ENCODE measurements around the gene ADAM22.
"Not testable (repeated sequence)": the region's sequence is repeated elsewhere in the genome, so short reads cannot be mapped to it uniquely, and the experiment has no call there.

ADAM22 gene

GRCh38 chr7:87933953-87934698, at the start of gene ADAM22:
Gene ADAM22, plus strand, starts transcription at chr7:87934251. Its CDS starts 215 bp downstream, at chr7:87934466.
- DNase-seq: peak; percentile 91 to 99 (median 94)
- intact Hi-C loops (cut with DNase I): loop anchor here (5.0 kb wide), 2 partner anchors 57 to 178 kb away; partner anchors contain the start of genes DBF4 and SLC25A40

DNA sequence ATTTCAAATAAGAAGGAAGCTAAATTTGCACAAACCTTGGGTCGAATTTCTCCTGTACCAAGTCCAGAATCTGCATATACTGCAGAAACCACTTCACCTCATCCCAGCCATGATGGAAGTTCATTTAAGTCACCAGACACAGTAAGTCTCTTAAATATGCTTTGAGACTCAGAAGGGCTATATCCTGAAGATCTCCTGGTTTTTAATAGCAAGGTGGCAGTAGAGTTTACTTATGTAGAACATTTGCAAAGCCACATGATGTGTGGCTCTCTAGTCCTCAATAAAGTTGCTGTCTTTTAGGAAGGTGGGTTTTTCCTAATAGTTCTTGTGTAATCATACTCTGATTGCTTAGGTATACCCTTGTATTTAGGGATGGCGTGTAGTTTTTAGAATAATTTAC, 49.0 kb upstream of the ADAM22 start:
- no peak for DNase-seq
- intact Hi-C loops (cut with DNase I): loop anchor here (10.0 kb wide), 1 partner anchor 570 kb away; no protein-coding TSS in a partner anchor

DNA sequence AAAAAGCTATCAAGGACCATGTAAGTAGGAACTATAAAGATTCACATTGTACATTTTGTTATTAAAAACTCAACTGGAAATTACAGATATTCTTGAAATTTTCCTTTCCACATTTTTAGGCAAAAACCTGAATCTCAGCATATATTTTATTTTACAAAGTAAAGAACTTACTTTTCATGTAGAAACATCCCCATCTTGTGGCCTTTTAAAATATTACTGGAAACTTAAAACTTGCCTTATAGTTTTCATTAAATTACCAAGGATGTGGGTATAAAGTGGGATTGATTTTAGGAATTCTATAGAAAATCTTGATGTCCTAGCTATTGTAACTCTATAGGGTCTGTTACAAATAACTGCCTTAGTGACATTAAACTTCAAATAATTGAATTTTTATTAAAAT, 47.2 kb upstream of the ADAM22 start:
- no peak for DNase-seq
- intact Hi-C loops (cut with DNase I): loop anchor here (2.0 to 10.0 kb wide), 2 partner anchors 380 to 572 kb away; no protein-coding TSS in a partner anchor

- no peak for DNase-seq
- intact Hi-C loops (cut with DNase I): no loop called here
Measured at GRCh38 chr7:87895363-87895762, 38.7 kb upstream of the ADAM22 start.

GRCh38 chr7:87899255-87899654, 34.8 kb upstream of the ADAM22 start:
- intact Hi-C loops (cut with DNase I): no loop called here
- no peak for DNase-seq

- intact Hi-C loops (cut with DNase I); DNase-seq: not testable (repeated sequence)
Measured at GRCh38 chr7:87907136-87907906, 26.7 kb upstream of the ADAM22 start.

DNA sequence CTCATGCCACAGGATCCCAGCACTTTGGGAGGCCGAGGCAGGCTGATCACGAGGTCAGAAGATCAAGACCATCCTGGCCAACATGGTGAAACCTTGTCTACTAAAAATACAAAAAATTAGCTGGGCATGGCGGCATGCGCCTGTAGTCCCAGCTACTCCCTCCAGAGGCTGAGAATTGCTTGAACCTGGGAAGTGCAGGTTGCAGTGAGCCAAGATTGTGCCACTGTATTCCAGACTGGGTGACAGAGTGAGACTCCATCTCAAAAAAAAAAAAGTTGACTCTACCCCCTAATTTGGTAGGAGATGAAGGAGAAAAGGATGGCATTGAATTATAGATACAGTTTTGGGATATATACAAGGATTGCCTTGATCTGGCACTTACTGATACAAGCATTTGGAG, 25.2 kb upstream of the ADAM22 start:
- intact Hi-C loops (cut with DNase I); DNase-seq: not testable (repeated sequence)

DNA sequence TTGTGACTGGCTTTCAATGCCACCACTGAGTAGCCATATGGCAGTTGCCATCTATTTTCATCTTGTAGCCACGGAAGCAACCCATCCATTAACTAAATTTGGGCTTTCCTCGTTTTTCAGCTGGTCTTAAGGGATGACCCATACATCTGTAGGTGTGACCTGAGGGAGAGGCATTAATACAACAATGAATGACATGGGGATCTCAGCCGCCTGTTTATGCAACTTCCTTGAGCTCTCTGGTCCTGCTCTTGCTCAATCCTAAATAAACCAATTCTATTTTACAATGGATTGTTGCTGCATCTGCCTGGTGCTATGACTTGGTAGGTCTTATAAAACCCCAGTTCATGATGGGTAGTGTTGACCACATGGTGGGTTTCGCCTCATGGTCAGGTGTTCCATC, 21.9 kb upstream of the ADAM22 start:
- DNase-seq: no peak
- intact Hi-C loops (cut with DNase I): no loop called here

DNA sequence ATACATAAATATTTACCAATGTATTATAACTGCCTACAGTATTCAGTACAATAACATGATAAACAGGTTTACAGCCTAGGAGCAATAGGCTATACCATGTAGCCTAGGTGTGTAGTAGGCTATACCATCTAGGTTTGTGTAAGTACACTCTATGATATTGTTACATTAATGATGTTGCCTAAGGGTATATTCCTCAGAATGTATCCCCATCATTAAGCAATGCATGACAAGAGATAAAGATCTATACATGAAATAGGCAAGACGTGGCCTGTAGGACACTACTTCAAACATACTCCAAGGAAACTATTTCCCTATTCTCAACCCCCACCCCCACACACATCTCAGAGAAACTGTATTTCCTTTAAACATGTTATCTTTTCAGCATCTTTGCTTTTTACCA, 15.3 kb upstream of the ADAM22 start:
- DNase-seq: no peak
- intact Hi-C loops (cut with DNase I): no loop called here

DNA sequence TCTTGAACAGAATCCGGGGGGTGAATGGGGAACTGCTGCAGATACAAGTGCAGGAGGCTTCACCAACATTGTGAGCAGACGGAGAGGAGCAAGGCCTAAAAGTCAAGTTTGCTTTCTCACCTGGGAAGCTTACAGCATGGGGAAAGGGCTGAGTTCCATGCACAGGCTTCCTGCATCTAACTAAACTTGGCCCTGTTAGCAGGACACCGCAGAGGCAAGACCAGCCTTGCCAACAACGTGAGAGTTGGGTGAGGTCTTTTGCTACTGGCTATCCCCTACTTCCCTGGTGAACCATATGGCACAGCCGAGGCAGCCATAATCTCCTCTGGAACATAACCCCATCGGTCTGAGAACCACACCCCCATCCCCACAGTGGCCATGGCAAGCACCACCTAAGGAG, 14.2 kb upstream of the ADAM22 start:
- no peak for DNase-seq
- intact Hi-C loops (cut with DNase I): no loop called here

DNA sequence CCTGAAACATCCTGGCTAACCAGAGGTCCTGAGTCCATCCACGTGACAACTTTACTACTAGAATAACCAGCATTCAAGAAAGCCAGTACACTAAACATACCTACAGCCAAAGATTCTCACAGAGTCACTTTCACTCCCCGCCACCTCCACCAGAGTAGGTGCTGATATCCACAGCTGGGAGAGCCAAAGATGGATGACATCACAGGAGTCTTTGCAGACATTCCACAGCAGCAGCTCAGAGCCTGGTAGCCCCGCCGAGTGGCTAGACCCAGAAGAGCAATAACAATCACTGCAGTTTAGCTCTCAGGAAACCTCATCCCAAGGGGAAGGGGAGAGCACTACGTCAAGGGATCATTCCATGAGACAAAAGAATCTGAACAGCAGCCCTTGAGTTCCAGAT, 13.5 kb upstream of the ADAM22 start:
- intact Hi-C loops (cut with DNase I): no loop called here
- DNase-seq: no peak

DNA sequence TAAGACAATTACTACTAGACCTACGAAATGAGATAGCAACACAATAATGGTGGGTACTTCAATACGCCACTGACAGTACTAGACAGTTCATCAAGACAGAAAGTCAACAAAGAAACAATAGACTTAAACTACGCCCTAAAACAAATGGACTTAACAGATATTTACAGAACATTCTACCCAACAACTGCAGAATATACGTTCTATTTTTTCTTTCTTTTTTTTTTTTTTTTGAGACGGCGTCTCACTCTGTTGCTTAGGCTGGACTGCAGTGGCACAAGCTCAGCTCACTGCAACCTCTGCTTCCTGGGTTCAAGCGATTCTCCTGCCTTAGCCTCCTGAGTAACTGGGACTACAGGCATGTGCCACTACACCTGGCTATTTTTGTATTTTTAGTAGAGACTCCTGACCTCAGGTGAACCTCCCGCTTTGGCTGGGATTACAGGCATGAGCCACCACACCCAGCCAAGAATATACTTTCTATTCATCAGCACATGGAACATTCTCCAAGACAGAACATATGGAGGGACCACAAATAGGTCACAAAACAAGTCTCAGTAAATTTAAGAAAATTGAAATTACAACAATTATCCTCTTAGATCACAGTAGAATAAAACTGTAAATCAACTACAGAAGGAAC, 11.2 kb upstream of the ADAM22 start:
- intact Hi-C loops (cut with DNase I); DNase-seq: not testable (repeated sequence)

GRCh38 chr7:87926581-87927461, 7.2 kb upstream of the ADAM22 start:
- DNase-seq: no peak
- intact Hi-C loops (cut with DNase I): no loop called here

GRCh38 chr7:87933605-87933952, 472 bp upstream of the ADAM22 start:
- DNase-seq: no peak
- intact Hi-C loops (cut with DNase I): loop anchor here (5.0 kb wide), 2 partner anchors 56 to 179 kb away; partner anchors contain the start of genes DBF4 and SLC25A40

- peak; percentile 39 to 90 (median 52) for DNase-seq
- intact Hi-C loops (cut with DNase I): loop anchor here (5.0 kb wide), 2 partner anchors 58 to 177 kb away; partner anchors contain the start of genes DBF4 and SLC25A40
Measured at GRCh38 chr7:87934699-87935383, 790 bp downstream of the ADAM22 start.

- intact Hi-C loops (cut with DNase I): no loop called here
- peak in 1 of 10 donors; percentile 4 for DNase-seq
Measured at GRCh38 chr7:87935384-87935706, 1.3 kb downstream of the ADAM22 start.

GRCh38 chr7:87941138-87941537, 7.1 kb downstream of the ADAM22 start:
- no peak for DNase-seq
- intact Hi-C loops (cut with DNase I): no loop called here

GRCh38 chr7:87944547-87944946, 10.5 kb downstream of the ADAM22 start:
- DNase-seq: no peak
- intact Hi-C loops (cut with DNase I): no loop called here

DNA sequence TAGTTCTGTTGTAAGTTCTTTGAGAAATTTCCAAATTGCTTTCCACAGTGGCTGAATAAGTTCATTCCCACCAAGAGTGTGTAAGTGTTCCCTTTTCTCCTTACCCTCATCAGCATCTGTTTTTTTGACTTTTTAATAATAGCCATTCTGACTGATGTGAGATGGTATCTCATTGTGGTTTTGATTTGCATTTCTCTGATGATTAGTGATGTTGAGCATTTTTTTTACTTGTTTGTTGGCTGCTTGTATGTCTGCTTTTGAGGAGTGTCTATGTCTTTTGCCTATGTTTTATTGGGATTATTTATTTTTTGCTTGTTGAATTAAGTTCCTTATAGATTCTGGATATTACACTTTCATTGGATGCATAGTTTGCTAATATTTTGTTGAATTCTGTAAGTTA, 11.9 kb downstream of the ADAM22 start:
- DNase-seq; intact Hi-C loops (cut with DNase I): not testable (repeated sequence)

DNA sequence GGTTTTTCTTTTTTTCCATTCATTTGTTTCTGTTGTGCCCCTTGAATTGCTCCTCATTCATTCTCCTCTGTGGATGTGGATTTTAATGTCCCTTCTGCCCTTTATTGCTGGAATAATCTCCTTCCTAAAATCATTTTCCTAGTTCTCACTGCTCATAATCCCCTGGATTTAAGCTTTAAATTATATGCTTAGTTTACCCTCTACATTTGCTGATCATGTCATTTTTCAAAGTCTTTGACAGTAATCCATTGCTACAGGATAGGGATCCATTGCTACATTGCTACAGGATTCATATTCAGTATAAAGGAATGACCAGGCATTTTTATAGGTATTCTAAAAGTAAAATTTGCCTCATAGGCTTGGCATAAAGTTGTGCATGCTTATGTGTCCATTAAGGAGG, 14.3 kb downstream of the ADAM22 start:
- intact Hi-C loops (cut with DNase I): no loop called here
- no peak for DNase-seq
